ENCODE data around the gene FCGR3B. TPM values are rescaled to one million over a fixed set of nuclear protein-coding genes. Genes with fewer than 3 reads are reported as not detected.
"Not testable (repeated sequence)": the region's sequence is repeated elsewhere in the genome, so short reads cannot be mapped to it uniquely, and the experiment has no call there.

The FCGR3B gene
- 1.8 TPM for total RNA-seq
- long read RNA-seq, result 0 reads

GRCh38 chr1:161631076-161631475, at the start of gene FCGR3B:
Gene FCGR3B (minus strand): TSS chr1:161631176. CDS start chr1:161631094, 82 bp downstream.
- ATAC-seq (ENCODE audit: poor library complexity) (no peak), DNase-seq (no peak)
- intact Hi-C loops (cut with DNase I), result no loop called here

DNA sequence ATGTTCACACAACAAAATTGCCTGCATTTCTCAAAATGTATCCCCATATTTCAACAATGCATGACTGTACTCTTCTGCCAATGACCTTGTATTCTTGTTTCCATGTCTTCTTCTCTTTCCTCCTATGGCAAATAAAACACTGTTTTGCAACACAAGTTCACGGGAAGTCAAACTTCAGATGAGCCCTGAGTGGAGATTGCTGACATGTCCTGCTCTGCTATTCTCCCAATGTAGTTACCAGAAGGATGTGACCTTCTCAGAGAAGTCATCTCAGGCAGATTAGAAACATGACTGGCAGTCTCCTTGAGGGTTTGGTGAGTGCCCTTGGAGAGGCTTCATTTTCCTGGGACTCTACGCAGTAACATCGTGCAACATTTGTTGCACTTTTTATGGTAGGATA, 47.5 kb upstream of the FCGR3B start:
- intact Hi-C loops (cut with DNase I), result no loop called here
- ATAC-seq (ENCODE audit: poor library complexity) (no peak), DNase-seq (no peak)

DNA sequence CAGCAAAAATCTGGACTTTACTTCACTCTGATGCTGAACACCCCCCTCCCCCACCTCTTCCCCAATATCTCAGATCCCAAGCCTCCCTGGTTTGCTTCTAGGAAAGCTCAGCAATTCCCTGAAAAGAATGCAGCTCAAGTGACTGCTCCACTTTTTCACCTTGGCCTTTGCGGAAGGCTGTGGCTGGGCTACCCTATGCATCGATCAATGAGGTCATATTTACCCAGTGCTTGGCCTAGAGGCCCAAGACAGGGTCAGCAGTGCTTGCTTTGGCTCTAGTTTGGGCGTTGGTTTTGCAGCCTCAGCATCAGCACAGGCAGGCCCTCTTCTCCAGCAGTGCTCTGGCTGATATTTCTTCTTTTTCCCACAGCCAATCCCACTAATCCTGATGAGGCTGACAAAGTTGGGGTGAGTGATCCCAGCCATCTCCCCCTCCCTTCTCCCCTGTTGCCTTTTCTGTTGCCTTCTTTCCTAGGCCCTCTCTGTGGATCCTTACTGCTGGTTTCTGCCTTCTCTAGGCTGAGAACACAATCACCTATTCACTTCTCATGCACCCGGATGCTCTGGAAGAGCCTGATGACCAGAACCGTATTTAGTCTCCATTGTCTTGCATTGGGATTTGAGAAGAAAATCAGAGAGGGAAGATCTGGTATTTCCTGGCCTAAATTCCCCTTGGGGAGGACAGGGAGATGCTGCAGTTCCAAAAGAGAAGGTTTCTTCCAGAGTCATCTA, 46.1 kb upstream of the FCGR3B start:
- intact Hi-C loops (cut with DNase I), result no loop called here
- ATAC-seq (ENCODE audit: poor library complexity) (no peak), DNase-seq (no peak)

- ATAC-seq (ENCODE audit: poor library complexity), result no peak
- intact Hi-C loops (cut with DNase I), result no loop called here
- DNase-seq, result no peak
Observed at GRCh38 chr1:161676441-161676840, 45.5 kb upstream of the FCGR3B start.

GRCh38 chr1:161674908-161675307, 43.9 kb upstream of the FCGR3B start:
- ATAC-seq (ENCODE audit: poor library complexity); intact Hi-C loops (cut with DNase I): not testable (repeated sequence)
- peak; percentile 22 for DNase-seq

DNA sequence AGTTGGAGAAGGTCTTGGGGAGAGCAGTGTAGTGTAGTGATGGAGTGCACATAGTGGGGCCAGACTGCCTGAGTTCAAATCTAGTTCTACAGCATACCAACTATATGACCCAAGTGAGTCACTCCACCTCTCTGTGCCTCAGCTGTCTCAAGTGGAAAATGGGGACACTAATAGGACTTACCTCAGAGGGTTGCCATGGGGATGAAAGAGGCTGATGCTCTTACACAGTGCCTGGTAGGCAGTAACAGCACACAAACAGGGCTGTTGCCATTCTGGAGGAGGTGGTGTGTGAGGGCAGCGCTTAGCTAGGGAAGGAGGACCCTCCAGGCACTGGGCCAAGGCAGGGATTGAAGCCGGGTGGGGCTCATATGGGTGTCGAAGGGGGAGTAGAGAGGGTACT, 43.5 kb upstream of the FCGR3B start:
- DNase-seq; intact Hi-C loops (cut with DNase I); ATAC-seq (ENCODE audit: poor library complexity): not testable (repeated sequence)

GRCh38 chr1:161673437-161673836, 42.5 kb upstream of the FCGR3B start:
- DNase-seq; intact Hi-C loops (cut with DNase I); ATAC-seq (ENCODE audit: poor library complexity): not testable (repeated sequence)

GRCh38 chr1:161671045-161672020, 40.4 kb upstream of the FCGR3B start:
- intact Hi-C loops (cut with DNase I); DNase-seq; ATAC-seq (ENCODE audit: poor library complexity): not testable (repeated sequence)

- intact Hi-C loops (cut with DNase I); DNase-seq; ATAC-seq (ENCODE audit: poor library complexity): not testable (repeated sequence)
Observed at GRCh38 chr1:161664689-161665088, 33.7 kb upstream of the FCGR3B start.

GRCh38 chr1:161663569-161663968, 32.6 kb upstream of the FCGR3B start:
- DNase-seq; ATAC-seq (ENCODE audit: poor library complexity); intact Hi-C loops (cut with DNase I): not testable (repeated sequence)

GRCh38 chr1:161662684-161663339, 31.8 kb upstream of the FCGR3B start, which contains the start of gene FCGR2B:
Gene FCGR2B (plus strand): TSS chr1:161663143. CDS start chr1:161663242, 99 bp downstream.
- ATAC-seq (ENCODE audit: poor library complexity), result peak; percentile 75

DNA sequence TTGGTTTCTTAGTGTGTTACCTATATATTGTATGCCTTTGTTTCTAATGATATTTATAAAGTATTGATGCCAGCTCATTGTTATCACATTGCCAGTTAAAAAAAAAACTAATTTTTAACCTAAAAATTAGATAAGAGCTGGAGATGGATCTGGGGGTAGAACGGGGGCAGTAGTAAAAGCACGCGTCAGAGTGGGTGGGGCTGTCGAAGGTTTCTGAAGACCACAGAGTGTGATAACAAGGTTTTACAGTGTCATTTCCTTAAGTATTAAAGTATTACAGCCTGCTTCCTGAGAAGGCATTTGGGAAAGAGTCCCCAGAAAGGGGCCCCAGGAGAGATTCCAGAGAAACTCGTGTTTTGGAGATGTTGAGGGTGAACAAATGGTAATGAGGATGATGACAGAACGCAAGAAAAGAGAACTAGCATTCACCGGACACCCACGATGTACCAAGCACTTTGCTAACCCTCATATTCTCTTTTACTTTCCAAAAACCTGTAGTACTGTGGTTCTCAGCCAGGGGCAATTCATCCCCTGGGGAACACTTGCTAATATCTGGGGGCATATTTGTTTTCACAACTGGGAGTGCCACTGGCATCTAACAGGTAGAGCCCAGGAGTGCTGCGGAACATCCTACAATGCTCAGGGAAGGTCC, 30.8 kb upstream of the FCGR3B start:
- DNase-seq; ATAC-seq (ENCODE audit: poor library complexity); intact Hi-C loops (cut with DNase I): not testable (repeated sequence)

More at GRCh38 chr1:161662684-161663339, 31.8 kb upstream of the FCGR3B start, which contains the start of gene FCGR2B:
- intact Hi-C loops (cut with DNase I); DNase-seq: not testable (repeated sequence)

GRCh38 chr1:161658524-161658923, 27.5 kb upstream of the FCGR3B start:
- DNase-seq; intact Hi-C loops (cut with DNase I): not testable (repeated sequence)
- peak; percentile 65 for ATAC-seq (ENCODE audit: poor library complexity)

GRCh38 chr1:161653971-161654370, 23.0 kb upstream of the FCGR3B start:
- ATAC-seq (ENCODE audit: poor library complexity); intact Hi-C loops (cut with DNase I): not testable (repeated sequence)

GRCh38 chr1:161653541-161653940, 22.6 kb upstream of the FCGR3B start:
- intact Hi-C loops (cut with DNase I); DNase-seq; ATAC-seq (ENCODE audit: poor library complexity): not testable (repeated sequence)

More at GRCh38 chr1:161653971-161654370, 23.0 kb upstream of the FCGR3B start:
- not testable (repeated sequence) for DNase-seq

- DNase-seq; intact Hi-C loops (cut with DNase I): not testable (repeated sequence)
- peak; percentile 58 for ATAC-seq (ENCODE audit: poor library complexity)
Observed at GRCh38 chr1:161647507-161648360, 16.8 kb upstream of the FCGR3B start.

DNA sequence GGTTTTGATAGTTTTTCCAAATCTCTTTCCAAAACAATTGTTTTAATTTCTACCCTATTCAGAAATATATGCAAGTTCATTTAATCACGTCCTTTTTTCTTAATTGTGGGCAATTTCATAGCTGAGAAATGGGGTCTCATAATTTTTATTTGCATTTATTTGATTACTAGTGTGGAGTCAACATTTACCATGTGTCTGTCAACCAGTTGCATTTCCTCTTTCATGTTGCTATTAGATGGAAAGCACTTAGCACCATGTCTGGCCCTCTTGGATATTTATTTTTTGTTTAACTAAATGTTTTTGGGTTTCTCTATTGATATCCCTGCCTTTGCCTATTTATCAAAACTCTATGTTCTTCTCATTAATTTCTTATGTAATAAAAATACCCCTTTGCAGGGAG, 13.9 kb upstream of the FCGR3B start:
- ATAC-seq (ENCODE audit: poor library complexity); intact Hi-C loops (cut with DNase I); DNase-seq: not testable (repeated sequence)
